Renal cortex interstitium (tissue), 15 donors: ENCODE results near the gene TBC1D32. TPM values are rescaled to one million over a fixed set of nuclear protein-coding genes. Genes with fewer than 3 reads are reported as not detected.
"Not testable (repeated sequence)": the region's sequence is repeated elsewhere in the genome, so short reads cannot be mapped to it uniquely, and the experiment has no call there.

Experiments used
- DNase-seq, 11 donors: peaks; one replicate each; pipeline ENCODE4 v3.0.0-alpha.2; 2013; ENCODE audit warnings: low read depth in 9 of 11, low spot score in 4 of 11; ENCODE audit errors: extremely low read depth in 1 of 11
- long read RNA-seq, 16 experiments: transcript quantifications; one replicate each; lab custom pipeline, GENCODE V29; 2026
- polyA plus RNA-seq, 3 donors: library from polyadenylated mRNA; unstranded; fragments of 120-200 nt; gene quantifications; one replicate each; pipeline ENCODE4 v1.2.1, GENCODE V29; 2013; ENCODE audit not compliant: insufficient read length in 3 of 3

TBC1D32 gene
- 10 to 100 TPM; 11.9 to 17.2 (median 15.6) TPM for polyA plus RNA-seq
- long read RNA-seq, donor 1: 0 reads
- long read RNA-seq, donor 2: 0 reads
- long read RNA-seq, donor 3: 0 reads
- long read RNA-seq, donor 4, partial matches to known transcripts: 0 of 1 reads
- long read RNA-seq, donor 4, other reads (novel, unspliced or antisense): 0 of 1 reads
- long read RNA-seq, donor 5: 0 reads
- long read RNA-seq, donor 6: 0 reads
- long read RNA-seq, donor 7: 0 reads
- long read RNA-seq, donor 8: 0 reads
- long read RNA-seq, donor 9, full-length matches to known transcripts: 1 of 1 reads
- long read RNA-seq, donor 9, partial matches to known transcripts: 0 of 1 reads
- long read RNA-seq, donor 9, other reads (novel, unspliced or antisense): 0 of 1 reads
- long read RNA-seq, donor 10, partial matches to known transcripts: 0 of 2 reads
- long read RNA-seq, donor 10, other reads (novel, unspliced or antisense): 0 of 2 reads
- long read RNA-seq, donor 11, full-length matches to known transcripts: 1 of 1 reads
- long read RNA-seq, donor 11, partial matches to known transcripts: 0 of 1 reads
- long read RNA-seq, donor 11, other reads (novel, unspliced or antisense): 0 of 1 reads
- long read RNA-seq, donor 12, full-length matches to known transcripts: 1 of 1 reads
- long read RNA-seq, donor 12, partial matches to known transcripts: 0 of 1 reads
- long read RNA-seq, donor 12, other reads (novel, unspliced or antisense): 0 of 1 reads
- long read RNA-seq, donor 13: 0 reads
- long read RNA-seq, donor 14, full-length matches to known transcripts: 1 of 1 reads
- long read RNA-seq, donor 14, partial matches to known transcripts: 0 of 1 reads
- long read RNA-seq, donor 14, other reads (novel, unspliced or antisense): 0 of 1 reads
- long read RNA-seq, donor 15, full-length matches to known transcripts: 1 of 1 reads
- long read RNA-seq, donor 15, partial matches to known transcripts: 0 of 1 reads
- long read RNA-seq, donor 15, other reads (novel, unspliced or antisense): 0 of 1 reads
- long read RNA-seq, donor 16, partial matches to known transcripts: 0 of 1 reads
- long read RNA-seq, donor 16, other reads (novel, unspliced or antisense): 0 of 1 reads

- peak; percentile 84 to 93 (median 90) for DNase-seq
Observed at GRCh38 chr6:121334299-121335086, at the start of gene TBC1D32. TBC1D32 (minus strand) TSS chr6:121334480; CDS start chr6:121334430, 50 bp downstream.

DNA sequence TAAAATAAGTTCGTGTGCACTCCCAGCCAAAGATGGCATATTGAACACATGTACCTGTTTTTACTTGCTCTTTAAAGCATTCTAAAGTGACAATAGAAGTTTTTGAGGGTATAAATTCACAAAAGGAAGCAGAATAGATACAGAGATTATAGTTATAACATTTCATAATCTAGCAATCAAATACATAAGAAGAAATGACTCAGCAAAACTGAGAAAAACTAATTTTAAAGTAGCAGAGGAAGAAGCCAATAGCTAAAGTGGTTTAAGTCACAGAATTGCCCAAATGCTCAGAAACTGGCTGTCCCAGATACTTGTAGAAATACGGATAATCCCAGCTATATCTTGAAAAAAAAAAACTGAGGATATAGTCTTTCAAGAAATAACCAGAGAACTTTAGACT is 49.2 kb upstream of the TBC1D32 start:
- DNase-seq: no peak

- DNase-seq: peak in 1 of 11 donors; percentile 22
Observed at GRCh38 chr6:121382467-121383121, 48.3 kb upstream of the TBC1D32 start.

- DNase-seq: no peak
Observed at GRCh38 chr6:121376411-121376810, 42.1 kb upstream of the TBC1D32 start.

DNA sequence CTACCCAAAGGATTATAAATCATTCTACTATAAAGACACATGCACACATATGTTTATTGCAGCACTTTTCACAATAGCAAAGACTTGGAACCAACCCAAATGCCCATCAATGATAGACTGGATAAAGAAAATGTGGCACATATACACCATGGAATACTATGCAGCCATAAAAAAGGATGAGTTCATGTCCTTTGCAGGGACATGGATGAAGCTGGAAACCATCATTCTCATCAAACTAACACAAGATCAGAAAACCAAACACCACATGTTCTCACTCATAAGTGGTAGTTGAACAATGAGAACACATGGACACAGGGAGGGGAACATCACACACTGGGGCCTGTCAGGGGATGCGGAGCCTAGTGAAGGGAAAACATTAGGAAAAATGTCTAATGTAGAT is 39.9 kb upstream of the TBC1D32 start:
- DNase-seq: not testable (repeated sequence)

GRCh38 chr6:121365536-121366521 is 31.5 kb upstream of the TBC1D32 start:
- DNase-seq: no peak

GRCh38 chr6:121356575-121356974 is 22.3 kb upstream of the TBC1D32 start:
- DNase-seq: no peak

DNA sequence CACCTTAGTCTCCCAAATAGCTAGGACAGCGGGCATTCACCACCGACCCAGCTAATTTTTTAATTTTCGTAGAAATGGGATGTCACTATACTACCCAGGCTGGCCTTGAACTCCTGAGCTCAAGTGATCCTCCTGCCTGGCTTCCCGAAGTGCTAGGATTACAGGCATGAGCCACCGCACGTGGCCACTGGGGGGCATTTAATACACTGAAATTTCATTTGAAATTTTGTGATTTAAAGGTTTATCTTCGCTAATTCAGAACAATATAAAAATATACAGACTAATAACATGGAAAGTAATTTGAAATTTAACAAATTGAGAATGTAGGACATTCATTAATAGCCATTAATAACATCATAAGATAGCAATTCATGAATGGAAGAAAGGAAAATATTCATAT is 20.5 kb upstream of the TBC1D32 start:
- DNase-seq: no peak

DNA sequence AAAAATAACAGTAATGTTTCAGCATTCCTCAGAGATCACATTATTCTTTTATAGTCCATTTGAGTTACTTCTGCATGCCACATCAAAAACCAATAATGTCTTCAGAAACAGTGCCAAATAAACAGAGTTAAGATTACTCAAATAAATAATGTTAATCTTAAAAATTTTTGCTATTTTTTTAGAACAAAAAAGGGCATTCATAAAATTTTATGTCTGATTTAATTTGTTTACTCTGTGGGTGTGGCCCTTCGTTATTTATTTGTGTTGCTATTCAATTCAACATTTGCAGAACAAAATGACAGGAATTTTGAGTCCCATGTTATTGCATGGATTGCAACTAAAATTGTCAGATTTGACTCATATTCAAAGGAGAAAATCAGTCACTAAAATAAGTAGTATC is 18.7 kb upstream of the TBC1D32 start:
- no peak for DNase-seq

- DNase-seq: no peak
Observed at GRCh38 chr6:121351916-121352315, 17.6 kb upstream of the TBC1D32 start.

DNA sequence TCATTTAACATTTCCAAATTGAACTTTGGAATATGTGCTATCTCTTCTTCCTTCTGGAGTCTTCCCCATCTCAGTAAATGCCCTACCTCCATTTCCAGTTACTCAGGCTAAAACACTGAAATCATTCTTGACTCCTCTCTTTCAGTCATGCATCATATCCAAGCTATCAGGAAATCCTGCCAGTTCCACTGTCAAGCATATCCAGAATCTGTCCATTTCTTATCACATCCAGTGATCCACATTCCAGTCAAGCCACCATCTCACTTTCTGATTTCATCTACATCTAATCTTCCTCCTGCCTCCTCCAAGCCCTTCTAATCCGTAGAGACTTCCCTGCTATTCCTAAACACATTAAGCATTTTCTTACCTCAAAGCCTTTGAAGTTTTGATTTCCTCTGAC is 15.3 kb upstream of the TBC1D32 start:
- no peak for DNase-seq

- DNase-seq: no peak
Observed at GRCh38 chr6:121347484-121347883, 13.2 kb upstream of the TBC1D32 start.

DNA sequence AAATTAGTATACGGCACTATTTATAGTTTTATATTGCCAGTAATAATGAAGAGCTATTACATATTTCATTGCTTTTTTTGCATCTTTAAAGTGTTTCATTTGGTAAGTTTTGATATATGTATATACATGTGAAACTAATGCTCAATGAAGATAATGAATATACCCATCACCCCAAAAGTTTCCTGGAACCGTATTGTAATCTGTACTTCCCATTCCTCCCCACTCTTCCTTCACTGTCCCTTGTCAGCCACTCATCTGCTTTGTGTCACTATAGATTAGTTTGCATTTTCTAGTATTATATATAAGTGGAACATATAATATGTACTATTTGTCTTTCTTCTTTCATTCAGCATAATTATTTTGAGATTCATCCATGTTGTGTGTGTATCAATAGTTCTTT is 10.3 kb upstream of the TBC1D32 start:
- no peak for DNase-seq

DNA sequence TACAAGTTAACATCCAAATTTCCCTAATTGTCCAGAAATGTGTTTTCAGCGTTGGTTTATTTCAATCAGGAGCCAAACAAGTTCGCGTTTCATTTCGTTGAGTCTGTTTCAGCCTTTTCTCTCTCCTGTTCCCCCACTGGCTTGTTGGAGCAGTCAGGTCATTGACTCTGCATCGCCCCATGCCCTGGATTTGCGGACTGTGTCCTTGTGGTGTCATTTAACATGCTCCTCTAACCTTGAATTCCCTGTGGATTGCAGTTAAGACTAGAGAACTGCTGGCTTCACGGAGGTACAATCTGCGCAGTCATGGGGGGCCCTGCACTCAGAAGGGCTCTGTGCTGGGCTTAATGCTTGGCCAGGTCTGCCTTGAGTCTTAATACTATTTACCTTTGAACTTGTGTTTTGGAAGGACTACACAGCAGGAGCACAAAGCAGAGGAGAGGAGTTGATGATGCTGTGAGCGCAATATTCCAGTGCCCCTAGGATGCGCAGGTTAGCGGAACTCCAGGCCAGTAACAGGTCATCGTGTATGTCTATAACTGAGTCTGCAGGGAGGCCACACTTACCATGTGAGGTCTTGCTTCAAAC is 5.5 kb upstream of the TBC1D32 start:
- DNase-seq: no peak

DNA sequence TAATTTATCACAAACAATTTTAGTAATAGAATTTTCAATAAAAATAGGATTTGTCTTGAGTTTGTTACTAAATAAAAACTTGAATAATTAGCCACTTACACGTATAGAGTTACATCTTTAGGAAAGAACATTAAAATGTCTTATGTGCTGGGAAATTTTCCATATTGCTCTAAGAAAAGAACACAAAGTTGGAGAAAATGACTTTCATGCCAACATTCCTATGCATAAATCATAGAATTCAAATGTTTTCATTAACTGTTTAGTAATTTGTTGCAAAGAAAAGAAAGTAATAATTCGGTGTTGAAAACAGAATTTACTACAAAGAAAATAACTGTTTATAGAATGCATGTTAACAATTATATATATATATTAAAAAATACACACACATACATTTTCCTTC is 4.7 kb upstream of the TBC1D32 start:
- peak in 8 of 11 donors; percentile 28 to 73 (median 52) for DNase-seq

DNA sequence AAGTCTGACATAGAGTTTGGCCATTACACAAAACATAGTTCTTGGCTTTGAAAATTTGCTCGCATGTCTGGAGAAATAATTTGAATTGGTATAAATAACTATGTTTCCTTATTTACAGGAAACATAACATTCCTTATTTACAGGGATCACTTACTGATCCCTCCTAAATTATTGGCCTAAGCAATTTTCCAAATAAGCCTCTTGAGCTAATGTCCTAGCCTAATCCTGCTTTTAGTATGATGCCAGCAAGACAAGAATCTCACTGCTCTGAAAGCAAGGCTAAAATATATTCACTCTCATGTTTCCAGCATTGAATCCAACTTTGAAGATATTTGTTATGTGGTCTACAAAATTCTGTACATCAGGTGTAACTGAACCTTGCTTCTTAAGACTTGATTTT is 4.1 kb upstream of the TBC1D32 start:
- no peak for DNase-seq
